IPS DF 19.7 (cell line): Measurements from ENCODE around the gene HOXD4.

Experiments used
- DNase-seq: peaks from one replicate; pipeline ENCODE4 v3.0.0-alpha.2; 2013; ENCODE audit warnings: low read depth, low spot score

HOXD4 gene

GRCh38 chr2:176126929-176127773 is 24.2 kb upstream of the HOXD4 start:
- no peak for DNase-seq

GRCh38 chr2:176127774-176128072 is 23.6 kb upstream of the HOXD4 start:
- DNase-seq, result no peak

- DNase-seq, result no peak
Observed at GRCh38 chr2:176128172-176128981, 23.0 kb upstream of the HOXD4 start.

- no peak for DNase-seq
Observed at GRCh38 chr2:176128982-176129796, 22.2 kb upstream of the HOXD4 start, which contains the start of gene HOXD8. HOXD8 (plus strand) TSS chr2:176129705; CDS start chr2:176130367, 662 bp downstream.

- no peak for DNase-seq
Observed at GRCh38 chr2:176129813-176130146, 21.6 kb upstream of the HOXD4 start.

GRCh38 chr2:176130147-176130956 is 21.0 kb upstream of the HOXD4 start:
- DNase-seq, result no peak

GRCh38 chr2:176130957-176131847 is 20.1 kb upstream of the HOXD4 start:
- DNase-seq, result no peak

GRCh38 chr2:176131848-176132158 is 19.5 kb upstream of the HOXD4 start:
- no peak for DNase-seq

GRCh38 chr2:176132205-176133171 is 18.9 kb upstream of the HOXD4 start:
- DNase-seq, result no peak

GRCh38 chr2:176133389-176133788 is 18.0 kb upstream of the HOXD4 start:
- no peak for DNase-seq

GRCh38 chr2:176134035-176134434 is 17.3 kb upstream of the HOXD4 start:
- no peak for DNase-seq

- DNase-seq, result no peak
Observed at GRCh38 chr2:176135035-176135440, 16.3 kb upstream of the HOXD4 start.

GRCh38 chr2:176136374-176137251 is 14.7 kb upstream of the HOXD4 start:
- DNase-seq, result no peak

GRCh38 chr2:176137252-176137580 is 14.1 kb upstream of the HOXD4 start:
- no peak for DNase-seq

- DNase-seq, result no peak
Observed at GRCh38 chr2:176137906-176138305, 13.4 kb upstream of the HOXD4 start.

GRCh38 chr2:176138526-176138922 is 12.8 kb upstream of the HOXD4 start:
- no peak for DNase-seq

GRCh38 chr2:176138923-176139660 is 12.3 kb upstream of the HOXD4 start:
- no peak for DNase-seq
